GM23338 (cell line): ENCODE results near the gene SCN4B. TPM values are rescaled to one million over a fixed set of nuclear protein-coding genes. Genes with fewer than 3 reads are reported as not detected.

Source experiments
- ATAC-seq: fragments of 200-7000 bp; cut with Tn5 transposase; 3 replicates; pipeline ENCODE4 v1.9.1; 2020
- DNase-seq: peaks from one replicate; pipeline ENCODE4 v3.0.0-alpha.2; 2015; ENCODE audit warnings: low spot score
- H2AFZ ChIP-seq: fragments of 200-600 bp; sonication (generic); 2 replicates; pipeline ENCODE4 v1.8.0; 2016; ENCODE audit warnings: antibody characterized with exemption, mild to moderate bottlenecking, moderate library complexity
- H3F3A ChIP-seq: fragments of 200-600 bp; sonication (generic); replicated peaks from 2 replicates; pipeline ENCODE4 v1.8.0; 2017; ENCODE audit warnings: antibody characterized with exemption, mixed run types, low read depth
- H3K27ac ChIP-seq: fragments of 200-600 bp; sonication (generic); 2 replicates; pipeline ENCODE4 v1.6.1; 2016; ENCODE audit warnings: low read depth
- H3K27me3 ChIP-seq: fragments of 200-600 bp; sonication (generic); 2 replicates; pipeline ENCODE4 v1.8.0; 2016; ENCODE audit warnings: mild to moderate bottlenecking, mixed run types, moderate library complexity; ENCODE audit not compliant: insufficient read depth
- H3K36me3 ChIP-seq: fragments of 200-600 bp; sonication (generic); 2 replicates; pipeline ENCODE4 v1.8.0; 2016; ENCODE audit warnings: mild to moderate bottlenecking; ENCODE audit not compliant: insufficient read depth
- H3K4me1 ChIP-seq: fragments of 200-600 bp; sonication (generic); 2 replicates; pipeline ENCODE4 v1.8.0; 2016; ENCODE audit warnings: mild to moderate bottlenecking, moderate library complexity; ENCODE audit not compliant: insufficient read depth
- H3K4me2 ChIP-seq: fragments of 200-600 bp; sonication (generic); 2 replicates; pipeline ENCODE4 v1.7.1; 2017; ENCODE audit warnings: mixed run types
- H3K4me3 ChIP-seq: fragments of 200-600 bp; sonication (generic); 2 replicates; pipeline ENCODE4 v1.6.1; 2016; ENCODE audit warnings: mixed run types
- H3K79me2 ChIP-seq: fragments of 200-600 bp; sonication (generic); replicated peaks from 2 replicates; pipeline ENCODE4 v1.8.0; 2017; ENCODE audit warnings: mild to moderate bottlenecking; ENCODE audit not compliant: insufficient read depth
- H3K9me2 ChIP-seq: fragments of 200-600 bp; sonication (generic); 2 replicates; pipeline ENCODE4 v1.8.0; 2017; ENCODE audit not compliant: insufficient read depth
- H4K20me1 ChIP-seq: fragments of 200-600 bp; sonication (generic); replicated peaks from 2 replicates; pipeline ENCODE4 v1.8.0; 2017; ENCODE audit warnings: mild to moderate bottlenecking; ENCODE audit not compliant: insufficient read depth
- H3K27ac Mint-ChIP-seq: 2 replicates; pipeline ENCODE4 v1.8.0; 2020; ENCODE audit warnings: inconsistent platforms, mild to moderate bottlenecking, moderate library complexity, mixed read lengths
- H3K27me3 Mint-ChIP-seq: 3 replicates; pipeline ENCODE4 v1.8.0; 2022; ENCODE audit warnings: low read depth, mild to moderate bottlenecking, moderate library complexity, mixed read lengths, inconsistent platforms; ENCODE audit not compliant: insufficient read depth, poor library complexity
- H3K36me3 Mint-ChIP-seq: 3 replicates; pipeline ENCODE4 v1.8.0; 2021; ENCODE audit warnings: low read depth, mild to moderate bottlenecking, inconsistent platforms, moderate library complexity, mixed read lengths
- H3K4me1 Mint-ChIP-seq: 3 replicates; pipeline ENCODE4 v1.8.0; 2020; ENCODE audit warnings: mild to moderate bottlenecking, inconsistent platforms, mixed read lengths
- H3K4me3 Mint-ChIP-seq: 3 replicates; pipeline ENCODE4 v1.8.0; 2021; ENCODE audit warnings: moderate library complexity, mild to moderate bottlenecking, inconsistent platforms, mixed read lengths
- H3K9me3 Mint-ChIP-seq: 3 replicates; pipeline ENCODE4 v1.8.0; 2020; ENCODE audit warnings: moderate library complexity, mild to moderate bottlenecking, inconsistent platforms, mixed read lengths
- CREB1 ChIP-seq: fragments of 250-450 bp; sonication (Bioruptor Pico); IDR thresholded peaks from 2 replicates; pipeline ENCODE4 v1.5.0; 2020; ENCODE audit warnings: low read depth, mild to moderate bottlenecking, moderate library complexity
- CTCF ChIP-seq, 2 experiments: fragments of 200-600 bp in 1 of 2; sonication (generic) in 1 of 2; conservative IDR thresholded peaks; 2 replicates each; pipeline versions ENCODE4 v1.5.1 to v1.6.1; 2016 to 2017; ENCODE audit warnings: antibody characterized with exemption in 2 of 2, low read depth in 2 of 2, mild to moderate bottlenecking in 2 of 2, moderate library complexity in 1 of 2
- JUNB ChIP-seq: IDR thresholded peaks from one replicate; pipeline ENCODE4 v1.6.1; 2016; ENCODE audit warnings: antibody characterized with exemption; ENCODE audit not compliant: unreplicated experiment
- POLR2AphosphoS5 ChIP-seq: IDR thresholded peaks from 2 replicates; pipeline ENCODE4 v1.6.1; 2016; ENCODE audit warnings: antibody characterized with exemption, low read depth
- REST ChIP-seq: IDR thresholded peaks from one replicate; pipeline ENCODE4 v1.6.1; 2018; ENCODE audit warnings: antibody characterized with exemption; ENCODE audit not compliant: unreplicated experiment
- STAT1 ChIP-seq: IDR thresholded peaks from one replicate; pipeline ENCODE4 v1.6.1; 2016; ENCODE audit warnings: antibody characterized with exemption; ENCODE audit not compliant: unreplicated experiment
- ZNF114 ChIP-seq: fragments of 250-450 bp; sonication (Bioruptor Pico); IDR thresholded peaks from 2 replicates; pipeline ENCODE4 v1.5.0; 2020; ENCODE audit warnings: mild to moderate bottlenecking, moderate library complexity
- ZNF331 ChIP-seq: fragments of 250-450 bp; sonication (Bioruptor Pico); IDR thresholded peaks from 2 replicates; pipeline ENCODE4 v1.5.0; 2020; ENCODE audit warnings: low read depth, mild to moderate bottlenecking, moderate library complexity
- ZNF462 ChIP-seq: fragments of 250-450 bp; sonication (Bioruptor Pico); IDR thresholded peaks from 2 replicates; pipeline ENCODE4 v1.5.0; 2020; ENCODE audit warnings: mild to moderate bottlenecking, moderate library complexity
- polyA plus RNA-seq: library from polyadenylated mRNA; unstranded; fragments of >200 nt; fragmentation: Nextera tagmentation; extraction: Ambion mirVana; gene quantifications from 2 replicates; pipeline ENCODE4 v1.2.1, GENCODE V29; 2016
- total RNA-seq: library from RNA; depleted of rRNA; stranded (reverse); fragments of >200 nt; shearing (Covaris generic); gene quantifications from 2 replicates; pipeline ENCODE4 v1.2.3, GENCODE V29; 2014

Gene SCN4B
- total and polyA plus RNA-seq, 2 experiments from 2014 or later, result 0.45 to 3.0 TPM

GRCh38 chr11:118199135-118199534, 46.5 kb upstream of the SCN4B start:
- H3K79me2 ChIP-seq, result no peaks in the 10 kb centered on the region
- no peaks in the 10 kb centered on the region for H3K36me3 Mint-ChIP-seq
- no peak overlapping the region for H3K4me3 ChIP-seq
- H2AFZ ChIP-seq, result 0 out of 2 replicates have a peak overlapping the region, but pooled peaks have one; percentile 8
- no peak overlapping the region for H3K4me3 Mint-ChIP-seq
- H3K27ac Mint-ChIP-seq, result no peak overlapping the region
- H3K4me2 ChIP-seq, result no peak overlapping the region
- TF ChIP-seq STAT1 (no peak), ZNF462 (CRISPR knock-in tag) (no peak), POLR2AphosphoS5 (no peak), JUNB (no peak), CREB1 (CRISPR knock-in tag) (no peak), ZNF331 (CRISPR knock-in tag) (no peak), ZNF114 (no peak)
- H4K20me1 ChIP-seq, result no peaks in the 10 kb centered on the region
- peaks cover 16% of the 10 kb centered on the region for H3K4me1 ChIP-seq
- H3K9me2 ChIP-seq, result peaks cover 6% of the 10 kb centered on the region; the same call in 1 of the 2 replicates
- peaks cover 34% of the 10 kb centered on the region for H3K4me1 Mint-ChIP-seq
- no peaks in the 10 kb centered on the region for H3F3A ChIP-seq
- peaks cover 2% of the 10 kb centered on the region for H3K27me3 Mint-ChIP-seq
- ATAC-seq (no peak), DNase-seq (no peak)
- H3K36me3 ChIP-seq, result no peaks in the 10 kb centered on the region
- H3K9me3 Mint-ChIP-seq, result no peaks in the 10 kb centered on the region
- H3K27ac ChIP-seq, result no peak overlapping the region
- H3K27me3 ChIP-seq, result no peaks in the 10 kb centered on the region

GRCh38 chr11:118198370-118198769, 45.7 kb upstream of the SCN4B start:
- Histone ChIP-seq H3F3A (no peaks in the 10 kb centered on the region), H4K20me1 (no peaks in the 10 kb centered on the region), H3K4me3 (no peak overlapping the region), H3K27me3 (no peaks in the 10 kb centered on the region), H3K4me2 (0 out of 2 replicates have a peak overlapping the region, but pooled peaks have one; percentile 33), H3K27ac (no peak overlapping the region), H3K9me2 (peaks cover 6% of the 10 kb centered on the region; the same call in 1 of the 2 replicates), H2AFZ (peak overlapping the region; percentile 43; the same call in 1 of the 2 replicates), H3K79me2 (no peaks in the 10 kb centered on the region), H3K4me1 (peaks cover 16% of the 10 kb centered on the region), H3K36me3 (no peaks in the 10 kb centered on the region)
- Mint-ChIP-seq H3K4me3 (no peak overlapping the region), H3K4me1 (peaks cover 38% of the 10 kb centered on the region), H3K36me3 (no peaks in the 10 kb centered on the region), H3K27ac (no peak overlapping the region), H3K27me3 (peaks cover 2% of the 10 kb centered on the region), H3K9me3 (no peaks in the 10 kb centered on the region)
- TF ChIP-seq CTCF (conservative IDR thresholded peaks at IDR 0.05; ENCODE audit: low read depth in 2 of 2) (peak; percentile 89 to 94), REST (no peak)
- DNase-seq (peak; percentile 87), ATAC-seq (peak; percentile 87)
